WI38 (cell line): Measurements from ENCODE around the gene SLC17A9.

Experiments used
- H3K4me3 ChIP-seq: 2 replicates; pipeline ENCODE4 v1.5.1; 2011; ENCODE audit warnings: low read depth, mild to moderate bottlenecking, control low read depth, low read length
- CTCF ChIP-seq: IDR thresholded peaks from 2 replicates; pipeline ENCODE4 v1.5.1; 2012; ENCODE audit warnings: low read depth, mild to moderate bottlenecking, control low read depth, low read length

SLC17A9 gene

GRCh38 chr20:62943396-62943795 is 9.1 kb upstream of the SLC17A9 start:
- no peak for TF ChIP-seq CTCF
- no peak overlapping the region for H3K4me3 ChIP-seq

GRCh38 chr20:62944184-62944583 is 8.3 kb upstream of the SLC17A9 start:
- no peak overlapping the region for H3K4me3 ChIP-seq
- TF ChIP-seq CTCF, result no peak

GRCh38 chr20:62944746-62945145 is 7.8 kb upstream of the SLC17A9 start:
- no peak overlapping the region for H3K4me3 ChIP-seq
- no peak for TF ChIP-seq CTCF

DNA sequence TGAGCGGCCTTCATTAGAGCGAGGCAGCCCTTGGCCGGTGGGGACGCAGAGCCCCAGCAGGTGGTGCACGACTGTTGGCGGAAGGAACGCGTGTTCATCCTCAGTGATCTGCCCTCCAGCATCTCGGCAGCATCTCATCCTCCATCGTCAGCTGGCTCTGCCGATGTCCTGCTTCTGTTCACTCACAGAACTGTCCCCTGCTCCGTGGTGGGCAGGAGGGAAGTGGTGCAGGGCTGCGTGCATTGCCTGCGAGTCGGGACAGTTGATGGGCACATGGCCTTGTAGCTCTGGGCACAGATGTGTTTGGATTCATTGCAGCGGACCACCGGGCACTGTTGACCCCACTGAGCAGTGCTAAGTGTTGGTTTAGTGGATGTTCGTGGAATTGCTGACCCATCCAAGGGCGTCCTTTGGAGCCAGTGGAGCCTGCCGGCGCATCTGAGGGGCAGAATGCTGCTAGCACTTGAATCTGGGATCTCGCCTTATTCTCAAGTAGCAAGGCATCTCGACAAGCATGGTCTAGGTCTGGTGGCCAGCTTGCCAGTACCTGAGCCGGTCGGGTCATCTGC is 6.7 kb upstream of the SLC17A9 start:
- H3K4me3 ChIP-seq, result no peak overlapping the region
- no peak for TF ChIP-seq CTCF

DNA sequence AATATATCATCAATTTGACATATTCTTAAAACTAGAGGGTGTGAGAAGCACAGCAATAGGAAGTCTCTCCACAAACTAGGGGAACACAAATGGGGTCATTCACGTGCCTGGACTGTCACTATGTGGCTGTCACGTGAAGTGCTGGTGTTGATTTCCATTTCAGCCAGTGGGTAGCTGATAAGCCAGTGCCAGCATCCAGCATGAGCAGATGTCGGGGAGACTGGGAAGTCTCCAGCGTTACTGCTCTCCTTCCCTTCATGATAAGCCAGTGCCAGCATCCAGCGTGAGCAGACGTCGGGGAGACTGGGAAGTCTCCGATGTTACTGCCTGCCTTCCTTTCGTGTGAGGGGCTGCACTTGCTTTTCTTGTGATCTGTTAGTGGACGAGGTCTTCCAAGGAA is 5.6 kb upstream of the SLC17A9 start:
- TF ChIP-seq CTCF, result no peak
- no peak overlapping the region for H3K4me3 ChIP-seq

GRCh38 chr20:62947532-62948300 is 4.8 kb upstream of the SLC17A9 start:
- no peak for TF ChIP-seq CTCF
- H3K4me3 ChIP-seq, result no peak overlapping the region

- TF ChIP-seq CTCF, result no peak
- no peak overlapping the region for H3K4me3 ChIP-seq
These were observed 3.2 kb upstream of the SLC17A9 start for GRCh38 chr20:62949153-62949821.
